UCSD-AML1 (cell line): ENCODE data around the gene AKT3.
"Not testable (repeated sequence)": the region's sequence is repeated elsewhere in the genome, so short reads cannot be mapped to it uniquely, and the experiment has no call there.

Source experiments
- DNase-seq: peaks from one replicate; lab custom pipeline; 2025; ENCODE audit not compliant: unreplicated experiment; lab: John Stamatoyannopoulos, UW

AKT3 gene

GRCh38 chr1:243842161-243842560 lies 7.9 kb downstream of the AKT3 start:
- no peak for DNase-seq

- no peak for DNase-seq
Observed at GRCh38 chr1:243841507-243841906, 8.5 kb downstream of the AKT3 start.

GRCh38 chr1:243837907-243838535 lies 12.0 kb downstream of the AKT3 start:
- no peak for DNase-seq

- no peak for DNase-seq
Observed at GRCh38 chr1:243834130-243834529, 15.9 kb downstream of the AKT3 start.

- DNase-seq, result no peak
Observed at GRCh38 chr1:243831463-243831862, 18.6 kb downstream of the AKT3 start.

GRCh38 chr1:243827206-243827605 lies 22.8 kb downstream of the AKT3 start:
- no peak for DNase-seq

- not testable (repeated sequence) for DNase-seq
Observed at GRCh38 chr1:243824907-243825306, 25.1 kb downstream of the AKT3 start.

- DNase-seq, result no peak
Observed at GRCh38 chr1:243821177-243821680, 28.8 kb downstream of the AKT3 start.

GRCh38 chr1:243819438-243819839 lies 30.6 kb downstream of the AKT3 start:
- DNase-seq, result no peak

GRCh38 chr1:243818978-243819377 lies 31.1 kb downstream of the AKT3 start:
- no peak for DNase-seq

- no peak for DNase-seq
Observed at GRCh38 chr1:243814718-243815117, 35.3 kb downstream of the AKT3 start.

GRCh38 chr1:243807346-243807745 lies 42.7 kb downstream of the AKT3 start:
- not testable (repeated sequence) for DNase-seq

- DNase-seq, result no peak
Observed at GRCh38 chr1:243806310-243806709, 43.7 kb downstream of the AKT3 start.

- DNase-seq, result no peak
Observed at GRCh38 chr1:243802736-243803135, 47.3 kb downstream of the AKT3 start.

GRCh38 chr1:243801378-243801777 lies 48.7 kb downstream of the AKT3 start:
- no peak for DNase-seq

GRCh38 chr1:243799908-243800307 lies 50.1 kb downstream of the AKT3 start:
- no peak for DNase-seq

GRCh38 chr1:243798726-243799125 lies 51.3 kb downstream of the AKT3 start:
- no peak for DNase-seq

GRCh38 chr1:243796016-243796415 lies 54.0 kb downstream of the AKT3 start:
- no peak for DNase-seq

- DNase-seq, result no peak
Observed at GRCh38 chr1:243793298-243793697, 56.7 kb downstream of the AKT3 start.

GRCh38 chr1:243792891-243793290 lies 57.2 kb downstream of the AKT3 start:
- no peak for DNase-seq

GRCh38 chr1:243792401-243792800 lies 57.6 kb downstream of the AKT3 start:
- no peak for DNase-seq

GRCh38 chr1:243791586-243792267 lies 58.3 kb downstream of the AKT3 start:
- no peak for DNase-seq

- no peak for DNase-seq
Observed at GRCh38 chr1:243790404-243790803, 59.6 kb downstream of the AKT3 start.
